HS-5 (cell line): ENCODE measurements around the gene CCSAP.
"Not testable (repeated sequence)": the region's sequence is repeated elsewhere in the genome, so short reads cannot be mapped to it uniquely, and the experiment has no call there.

ENCODE experiments used
- DNase-seq: peaks from one replicate; pipeline ENCODE4 v3.0.0-alpha.2; 2012; ENCODE audit warnings: low read depth

CCSAP gene

GRCh38 chr1:229364207-229365065, 21.6 kb upstream of the CCSAP start:
- DNase-seq, result no peak

GRCh38 chr1:229363723-229364122, 20.9 kb upstream of the CCSAP start:
- DNase-seq, result no peak

- no peak for DNase-seq
Measured at GRCh38 chr1:229360420-229360819, 17.6 kb upstream of the CCSAP start.

GRCh38 chr1:229355661-229356060, 12.8 kb upstream of the CCSAP start:
- no peak for DNase-seq

GRCh38 chr1:229354226-229354625, 11.4 kb upstream of the CCSAP start:
- no peak for DNase-seq

GRCh38 chr1:229352975-229353374, 10.1 kb upstream of the CCSAP start:
- no peak for DNase-seq

- DNase-seq, result no peak
Measured at GRCh38 chr1:229349463-229350385, 6.9 kb upstream of the CCSAP start.

GRCh38 chr1:229347528-229347927, 4.7 kb upstream of the CCSAP start:
- DNase-seq, result no peak

GRCh38 chr1:229344937-229345684, 2.3 kb upstream of the CCSAP start:
- DNase-seq, result no peak

GRCh38 chr1:229344139-229344538, 1.3 kb upstream of the CCSAP start:
- DNase-seq, result no peak

GRCh38 chr1:229341774-229342655, 832 bp downstream of the CCSAP start:
- peak; percentile 26 for DNase-seq

- DNase-seq, result no peak
Measured at GRCh38 chr1:229340496-229340895, 2.4 kb downstream of the CCSAP start.

- DNase-seq, result no peak
Measured at GRCh38 chr1:229339520-229339919, 3.3 kb downstream of the CCSAP start.

- no peak for DNase-seq
Measured at GRCh38 chr1:229339086-229339485, 3.8 kb downstream of the CCSAP start.

- no peak for DNase-seq
Measured at GRCh38 chr1:229336345-229336744, 6.5 kb downstream of the CCSAP start.

GRCh38 chr1:229334716-229335115, 8.1 kb downstream of the CCSAP start:
- no peak for DNase-seq

- no peak for DNase-seq
Measured at GRCh38 chr1:229334269-229334668, 8.6 kb downstream of the CCSAP start.

- no peak for DNase-seq
Measured at GRCh38 chr1:229328598-229329362, 14.1 kb downstream of the CCSAP start.

GRCh38 chr1:229327765-229328164, 15.1 kb downstream of the CCSAP start:
- DNase-seq, result not testable (repeated sequence)

GRCh38 chr1:229326601-229327000, 16.2 kb downstream of the CCSAP start:
- DNase-seq, result no peak
